HG02973 (cell line): Measurements from ENCODE around the gene TNS1.

Experiments used
- ATAC-seq: cut with Tn5 transposase; IDR thresholded peaks from one replicate; pipeline ENCODE4 v1.9.1; 2021; ENCODE audit warnings: moderate library complexity; ENCODE audit not compliant: unreplicated experiment

Gene TNS1

DNA sequence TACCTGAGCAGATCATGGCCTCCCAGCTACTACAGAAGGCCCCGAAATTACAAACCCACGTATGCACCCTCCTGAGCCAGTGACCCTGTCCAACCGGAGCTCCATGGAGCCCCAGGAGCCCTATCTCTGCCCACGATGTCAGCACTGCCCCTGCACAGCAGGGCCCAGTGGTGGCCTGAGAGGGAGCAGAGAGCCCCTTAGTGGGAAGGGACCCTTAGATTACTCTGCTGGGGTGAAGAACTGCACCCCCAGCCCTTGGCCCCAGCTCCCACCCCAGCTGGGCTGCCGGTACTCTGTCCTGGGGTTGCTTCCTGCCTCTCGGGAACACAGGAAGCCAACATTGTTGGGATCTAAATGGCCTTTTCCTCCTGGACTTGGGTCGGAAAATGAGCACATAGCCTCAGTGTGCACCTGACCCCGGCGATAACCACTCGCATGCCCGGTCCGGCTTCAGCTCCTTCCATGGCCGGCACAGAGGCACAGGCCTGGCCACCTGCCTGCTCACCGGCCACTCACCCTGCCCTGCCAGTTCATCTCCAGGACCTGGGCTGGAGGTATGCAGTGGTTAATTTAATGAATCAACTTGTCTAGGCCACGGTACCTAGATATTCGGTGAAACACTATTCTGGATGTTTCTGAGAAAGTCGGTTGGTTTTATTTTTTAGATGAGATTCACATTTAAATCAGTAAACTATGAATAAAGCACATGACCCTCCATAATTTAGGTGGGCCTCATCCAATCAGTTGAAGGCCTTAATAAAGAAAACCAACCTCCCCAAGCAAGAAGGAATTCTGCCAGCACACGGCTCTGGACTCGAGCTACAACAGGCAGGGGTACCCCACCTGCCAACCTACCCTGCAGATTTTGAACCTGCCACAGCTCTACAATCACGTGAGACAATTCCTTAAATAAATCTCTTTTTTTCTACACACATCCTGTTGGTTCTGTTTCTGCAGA lies 19.2 kb downstream of the TNS1 start:
- ATAC-seq, result no peak

DNA sequence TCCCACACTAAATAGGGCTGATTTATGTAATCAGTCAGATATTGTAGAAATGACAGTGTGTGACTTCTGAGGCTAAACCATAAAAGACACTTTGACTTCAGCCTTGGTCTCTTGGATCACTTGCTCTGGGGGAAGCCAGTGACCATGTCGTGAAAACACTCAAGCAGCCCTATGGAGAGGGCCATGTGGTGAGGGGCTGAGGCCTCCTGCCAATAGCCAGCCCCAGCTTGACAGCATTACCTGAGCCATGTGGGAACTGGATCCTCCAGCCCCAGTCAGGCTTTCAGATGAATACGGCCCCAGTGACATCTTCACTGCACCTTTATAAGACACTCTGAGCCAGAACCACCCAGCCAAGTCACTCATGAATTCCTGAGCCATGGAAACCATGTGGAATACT lies 20.8 kb downstream of the TNS1 start:
- ATAC-seq, result no peak

- ATAC-seq, result no peak
These were observed 21.6 kb downstream of the TNS1 start for GRCh38 chr2:217981084-217981730.

DNA sequence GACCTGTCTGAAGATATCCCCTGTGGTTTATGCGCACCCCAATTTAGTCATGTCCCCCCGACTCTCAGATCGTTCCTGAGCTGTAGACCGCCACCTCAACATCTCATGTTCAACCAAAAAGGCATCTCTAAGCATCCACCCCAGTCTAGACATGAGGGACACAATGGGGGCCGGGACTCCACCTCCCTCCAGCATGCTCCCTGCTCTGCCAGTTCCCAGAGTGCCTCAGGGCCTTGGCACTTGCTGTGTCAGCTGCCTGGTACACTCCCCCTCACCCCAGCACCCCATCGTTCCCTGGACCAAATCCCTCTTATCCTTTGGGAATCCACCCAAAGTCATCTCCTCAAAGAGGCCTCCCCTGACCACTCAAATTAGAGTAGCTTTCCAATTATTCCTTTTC lies 22.2 kb downstream of the TNS1 start:
- ATAC-seq, result no peak

- no peak for ATAC-seq
These were observed 22.8 kb downstream of the TNS1 start for GRCh38 chr2:217980036-217980435.

DNA sequence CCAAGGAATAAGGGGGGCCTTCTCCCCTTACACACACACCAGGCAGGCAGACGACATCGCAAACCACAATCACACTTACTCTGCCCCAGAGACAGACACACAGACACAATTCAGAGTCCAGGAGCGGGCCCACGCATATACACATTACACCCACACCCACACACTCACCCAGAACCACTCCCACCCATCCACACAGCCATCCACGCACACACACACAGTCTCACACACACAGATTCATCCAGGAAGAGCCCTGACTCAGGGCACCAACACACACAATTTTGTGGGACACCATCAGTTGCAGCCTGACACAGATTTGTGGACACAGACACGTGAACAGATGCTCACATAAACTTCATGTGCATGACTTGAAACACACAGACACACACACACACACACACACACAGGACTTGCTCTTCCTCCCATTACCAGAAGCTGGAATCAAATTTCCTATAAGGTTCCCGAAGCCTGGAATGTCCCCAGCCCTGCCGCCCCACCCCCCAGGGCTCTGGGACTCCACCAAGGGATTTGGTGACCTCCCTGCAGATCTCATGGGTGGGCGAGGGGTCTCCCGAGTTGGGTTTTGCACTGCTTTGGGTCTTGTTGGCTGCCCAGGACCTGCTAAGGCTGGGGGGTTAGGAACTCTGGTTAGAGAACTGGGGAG lies 23.5 kb downstream of the TNS1 start:
- no peak for ATAC-seq

DNA sequence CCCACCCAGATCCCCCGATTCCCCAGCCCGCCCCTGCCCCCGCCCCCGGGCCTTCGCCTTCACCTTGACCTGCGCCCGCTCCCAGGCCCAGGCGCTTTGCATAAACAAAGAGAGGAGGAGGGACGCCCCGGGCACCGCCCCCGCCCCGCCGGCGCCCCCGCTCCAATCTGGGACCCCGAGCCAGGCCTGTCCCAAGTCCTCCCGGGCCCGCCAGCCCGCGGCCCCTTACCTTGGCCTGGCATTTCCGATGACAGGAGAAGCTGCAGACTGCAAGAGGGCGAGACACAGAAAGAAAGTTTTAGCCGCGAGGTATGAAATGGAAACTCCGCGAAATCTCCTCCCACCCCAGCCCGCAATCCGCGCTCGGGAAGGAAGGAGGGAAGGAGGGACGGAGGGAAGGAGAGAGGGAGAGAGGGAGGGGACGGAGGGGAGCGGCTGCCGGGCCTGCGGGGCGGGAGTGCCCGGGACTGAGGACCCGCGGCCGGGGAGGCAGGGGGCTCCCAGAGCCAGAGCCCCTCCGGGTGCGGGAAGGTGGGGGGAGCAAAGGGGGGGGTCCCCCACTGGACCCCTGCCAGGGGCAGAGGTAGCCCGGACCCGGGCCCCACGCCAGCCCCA lies 24.2 kb downstream of the TNS1 start:
- ATAC-seq, result no peak

- no peak for ATAC-seq
These were observed 24.8 kb downstream of the TNS1 start for GRCh38 chr2:217977840-217978535.

DNA sequence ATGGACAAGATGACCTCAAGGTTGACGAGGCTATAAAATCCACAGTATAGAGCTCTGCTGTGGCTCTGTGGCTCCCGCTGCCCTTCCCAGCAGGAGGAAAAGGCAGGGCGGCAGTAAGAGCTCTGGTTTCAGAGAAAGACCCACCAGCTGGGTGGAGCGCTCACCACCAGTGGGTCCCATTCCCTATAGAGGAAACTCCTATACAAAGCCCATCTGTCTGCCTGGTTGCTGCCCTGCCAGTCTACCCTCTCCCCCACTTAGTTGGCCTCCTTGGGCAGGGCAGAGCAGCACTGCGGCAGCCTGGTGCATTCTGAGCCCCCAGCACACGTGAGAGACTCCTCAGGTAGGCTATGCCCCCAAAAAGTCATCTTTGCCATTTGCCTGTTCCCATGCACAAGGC lies 26.5 kb downstream of the TNS1 start:
- no peak for ATAC-seq

- ATAC-seq, result no peak
These were observed 27.2 kb downstream of the TNS1 start for GRCh38 chr2:217975626-217976025.

GRCh38 chr2:217974389-217975005 lies 28.3 kb downstream of the TNS1 start:
- ATAC-seq, result no peak

DNA sequence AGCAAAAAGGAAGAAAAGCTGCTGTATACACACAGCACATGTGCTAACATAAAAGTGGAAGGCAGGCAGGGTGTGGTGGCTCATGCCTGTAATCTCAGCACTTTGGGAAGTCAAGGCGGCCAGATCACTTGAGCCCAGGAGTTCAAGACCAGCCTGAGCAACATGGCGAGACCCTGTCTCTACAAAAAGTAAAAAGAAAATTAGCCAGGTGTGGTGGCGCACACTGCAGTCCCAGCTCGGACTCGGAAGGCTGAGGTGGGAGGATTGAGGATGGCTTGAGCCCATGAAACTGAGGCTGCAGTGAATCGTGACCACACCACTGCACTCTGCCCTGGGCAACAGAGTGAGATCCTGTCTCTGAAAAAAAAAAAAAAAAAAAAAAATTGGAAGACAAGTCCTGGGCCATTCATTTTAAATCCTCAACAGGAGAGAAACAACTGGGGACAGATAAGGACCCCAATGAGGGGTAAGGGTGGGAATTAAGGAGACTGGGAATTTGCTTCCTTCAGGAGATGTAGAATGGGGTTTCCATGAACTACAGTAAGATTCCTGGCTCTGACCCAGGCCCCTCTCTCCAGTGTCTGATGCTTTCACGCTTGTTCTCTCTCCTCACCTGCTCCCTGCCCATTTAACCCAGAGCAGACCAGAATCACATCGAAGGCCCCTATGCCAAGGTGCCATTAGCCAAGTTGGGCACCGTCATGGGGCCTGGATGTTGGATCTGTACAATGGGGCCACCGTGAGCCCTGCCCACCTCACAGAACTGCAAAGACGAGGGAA lies 29.6 kb downstream of the TNS1 start:
- no peak for ATAC-seq

GRCh38 chr2:217972490-217972889 lies 30.3 kb downstream of the TNS1 start:
- no peak for ATAC-seq

GRCh38 chr2:217972037-217972436 lies 30.8 kb downstream of the TNS1 start:
- ATAC-seq, result no peak

- no peak for ATAC-seq
These were observed 31.6 kb downstream of the TNS1 start for GRCh38 chr2:217971166-217971565.

DNA sequence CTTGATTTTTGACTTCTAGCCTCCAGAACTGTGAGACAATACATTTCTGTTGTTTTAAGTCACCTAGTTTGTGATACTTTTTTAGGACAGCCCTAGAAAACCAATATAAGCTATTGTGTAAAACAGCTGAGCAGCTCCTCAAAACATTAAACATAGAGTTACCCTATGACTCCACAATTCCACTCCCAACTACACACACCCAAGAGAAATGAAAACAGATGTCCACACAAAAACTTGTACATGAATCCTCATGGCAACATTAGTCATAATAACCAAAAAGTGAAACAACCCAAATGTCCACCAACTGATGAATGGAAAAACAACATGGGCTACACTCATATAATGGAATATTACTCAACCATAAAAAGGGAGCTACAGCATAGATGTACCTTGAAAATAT lies 32.6 kb downstream of the TNS1 start:
- ATAC-seq, result no peak

DNA sequence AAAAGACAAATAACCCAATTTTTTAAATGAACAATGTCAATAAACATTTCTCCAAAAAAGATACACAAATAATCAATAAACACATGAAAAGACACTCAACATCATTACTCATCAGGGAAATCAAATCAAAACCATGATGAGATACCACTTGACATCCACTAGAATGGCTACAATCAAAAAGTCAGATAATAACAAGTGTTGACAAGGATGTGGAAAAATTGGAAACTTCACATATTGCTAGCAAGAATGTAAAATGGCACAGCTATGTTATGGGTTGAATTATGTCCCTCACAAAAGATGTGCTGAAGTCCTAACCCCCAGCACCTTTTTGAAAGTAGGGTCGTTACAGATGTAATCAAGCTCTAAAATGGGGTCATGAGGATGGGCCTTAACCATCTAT lies 33.2 kb downstream of the TNS1 start:
- no peak for ATAC-seq

DNA sequence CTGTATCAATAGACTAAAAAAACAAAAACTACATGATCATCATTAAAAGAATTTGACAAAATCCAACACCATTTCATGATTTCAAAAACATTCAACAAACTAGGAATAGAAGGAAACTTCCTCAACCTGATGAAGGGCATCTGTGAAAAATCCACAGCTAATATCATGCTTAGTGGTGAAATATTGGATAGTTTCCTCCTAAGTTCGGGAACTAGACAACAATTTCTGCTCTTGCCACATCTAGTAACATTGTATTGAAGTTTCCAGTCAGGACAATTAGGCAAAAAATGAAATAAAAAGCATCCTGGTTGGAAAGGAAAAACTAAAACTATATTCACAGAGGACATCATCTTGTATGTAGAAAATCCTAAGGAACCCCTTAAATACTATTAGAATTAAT lies 34.8 kb downstream of the TNS1 start:
- no peak for ATAC-seq

GRCh38 chr2:217966423-217967070 lies 36.2 kb downstream of the TNS1 start:
- ATAC-seq, result no peak
